Measurements from ENCODE around the gene CEP112.

CEP112 gene

GRCh38 chr17:65918916-65919315, 273.0 kb downstream of the CEP112 start:
- no peak for DNase-seq

GRCh38 chr17:65918500-65918899, 273.4 kb downstream of the CEP112 start:
- DNase-seq = no peak

- DNase-seq = no peak
These were observed 274.4 kb downstream of the CEP112 start for GRCh38 chr17:65917560-65917959.

GRCh38 chr17:65916425-65916824, 275.5 kb downstream of the CEP112 start:
- DNase-seq = no peak

DNA sequence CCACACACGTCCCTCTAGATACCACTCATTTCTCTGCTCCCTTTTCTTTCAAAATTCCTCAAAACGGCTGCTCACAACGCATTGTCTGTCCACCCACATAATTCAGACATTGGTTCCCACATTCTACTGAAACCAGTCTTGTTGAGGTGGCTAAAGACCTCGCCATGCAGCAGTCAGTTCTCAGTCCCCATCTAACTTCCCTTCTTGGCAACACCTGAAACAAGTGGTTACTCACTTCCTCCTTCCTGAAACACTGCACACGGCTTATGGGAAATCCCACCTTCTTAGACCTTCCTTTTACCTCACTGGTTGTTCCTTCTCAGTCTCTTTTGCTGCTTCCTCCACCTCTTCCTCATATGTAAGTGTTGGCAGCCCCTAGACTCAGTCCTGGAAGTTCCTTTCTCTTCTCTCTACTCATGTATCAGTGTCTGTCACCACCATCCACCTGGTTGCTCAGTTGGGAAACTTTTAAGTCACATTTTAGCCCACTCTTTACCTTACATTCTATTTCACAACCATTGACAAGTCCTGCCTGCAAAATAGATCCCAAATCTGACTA, 277.1 kb downstream of the CEP112 start:
- no peak for DNase-seq

DNA sequence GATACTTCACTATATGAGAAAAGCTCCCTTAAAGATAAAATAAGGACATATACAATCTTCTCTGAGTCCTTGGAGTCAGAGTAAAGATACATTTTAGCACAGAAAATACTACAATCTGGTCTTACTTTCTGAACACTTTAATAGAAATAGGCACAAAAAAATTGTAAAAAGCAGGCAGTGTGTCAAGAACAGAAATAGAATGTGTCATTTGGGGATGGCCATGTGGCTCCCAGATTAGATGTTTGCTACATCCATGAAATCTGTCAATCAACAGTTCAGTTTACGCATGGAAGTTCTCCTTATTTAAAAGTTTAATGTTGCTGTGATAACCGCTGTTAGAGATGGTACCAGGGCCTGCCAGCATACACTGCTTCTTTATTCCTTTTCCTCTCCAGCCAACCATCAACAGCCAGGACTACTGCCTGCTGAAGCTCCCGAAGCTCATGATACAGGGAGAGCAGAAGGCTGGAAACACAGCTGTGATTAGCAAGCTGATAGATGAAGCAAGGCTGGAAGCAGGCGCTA, 278.5 kb downstream of the CEP112 start:
- no peak for DNase-seq

DNA sequence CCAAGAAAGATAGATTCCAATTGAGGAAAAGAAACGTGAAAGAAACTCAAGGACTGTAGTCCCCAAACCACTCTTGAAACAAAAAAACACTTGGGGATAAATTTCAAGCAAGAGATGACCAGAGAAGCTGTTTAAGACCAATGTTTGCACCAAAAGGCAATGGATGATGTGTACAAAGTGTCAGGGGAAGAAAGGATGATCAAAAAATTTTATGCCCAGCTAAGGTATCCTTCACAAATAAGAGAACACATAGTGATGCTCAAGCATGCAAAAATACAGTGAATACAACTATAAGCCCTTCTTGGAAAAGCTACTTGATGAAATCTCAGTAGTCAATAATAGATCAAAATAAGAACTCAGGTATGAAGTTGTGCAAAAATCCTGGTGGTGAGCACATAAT, 281.1 kb downstream of the CEP112 start:
- DNase-seq = no peak

DNA sequence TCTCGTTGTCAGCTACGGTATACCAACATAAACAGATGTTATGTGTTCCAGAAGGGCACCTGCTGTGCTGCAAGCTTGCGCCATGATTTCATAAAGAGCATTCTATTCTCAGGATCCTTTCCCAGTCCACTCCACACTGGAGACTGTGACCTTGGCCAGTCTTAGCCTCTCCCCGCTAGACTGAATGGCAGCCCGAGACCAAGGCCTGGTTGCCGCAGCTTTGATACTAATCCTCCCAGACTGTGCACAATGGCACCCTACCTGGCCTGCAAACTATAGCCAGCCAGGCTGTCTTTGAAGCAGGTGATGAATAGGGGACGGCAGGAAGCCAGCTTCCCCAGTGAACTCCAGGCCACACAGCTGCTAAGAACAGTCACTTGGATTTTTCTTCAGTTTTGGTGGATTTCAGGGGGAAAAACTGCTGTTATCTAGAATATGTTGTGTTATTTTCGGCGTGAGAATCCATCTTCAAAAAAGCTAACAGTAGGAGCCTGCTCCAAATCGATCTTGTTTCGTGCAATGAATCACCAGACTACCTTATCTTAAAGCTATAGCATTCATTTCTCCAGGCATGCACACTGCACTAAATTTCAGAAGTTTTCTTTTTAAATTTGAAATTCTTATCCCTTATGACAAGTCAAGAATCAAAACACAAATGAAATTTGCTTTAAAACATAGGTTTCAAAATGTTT, 289.0 kb downstream of the CEP112 start:
- DNase-seq = no peak

DNA sequence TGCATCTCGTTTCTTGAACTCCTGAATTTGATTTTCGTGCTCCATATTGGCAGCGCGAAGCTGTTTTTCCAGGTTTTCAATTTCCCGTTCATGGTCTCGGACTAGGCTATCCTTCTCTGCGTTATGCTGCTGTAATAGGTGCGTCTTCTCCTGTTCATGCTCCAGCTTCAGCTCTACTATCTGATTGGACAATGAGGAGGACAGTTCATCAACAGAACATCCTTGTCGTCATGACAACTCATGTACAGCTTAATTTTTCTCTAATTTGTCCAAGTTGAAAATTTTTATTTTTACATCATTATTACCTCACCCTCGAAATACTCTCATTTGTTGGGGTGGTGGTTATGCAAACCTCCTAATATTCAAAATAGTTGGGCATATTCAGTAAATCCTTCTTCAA, 289.8 kb downstream of the CEP112 start:
- DNase-seq = no peak

- DNase-seq = no peak
These were observed 290.5 kb downstream of the CEP112 start for GRCh38 chr17:65901394-65901793.

- no peak for DNase-seq
These were observed 291.7 kb downstream of the CEP112 start for GRCh38 chr17:65900216-65900615.

- no peak for DNase-seq
These were observed 293.3 kb downstream of the CEP112 start for GRCh38 chr17:65898651-65899050.

DNA sequence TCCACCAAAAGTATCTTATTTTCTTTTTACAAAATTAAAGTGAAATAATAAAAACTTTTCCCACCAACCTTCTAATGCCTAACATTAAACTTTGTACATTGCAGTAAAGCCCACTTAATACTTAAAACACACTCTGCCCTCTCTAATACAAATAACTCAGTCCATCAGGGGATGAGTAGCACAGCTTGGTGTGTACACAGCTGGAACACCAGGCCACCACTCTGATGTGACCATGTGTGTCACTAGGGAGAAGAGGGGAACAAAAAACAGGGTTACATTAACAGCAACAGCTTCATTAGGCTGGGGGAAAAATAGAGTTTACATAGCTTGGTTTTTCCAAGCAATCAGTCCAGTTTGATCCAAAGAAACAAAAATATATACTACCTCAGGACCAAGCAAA, 295.0 kb downstream of the CEP112 start:
- no peak for DNase-seq

GRCh38 chr17:65895969-65896368, 296.0 kb downstream of the CEP112 start:
- no peak for DNase-seq

DNA sequence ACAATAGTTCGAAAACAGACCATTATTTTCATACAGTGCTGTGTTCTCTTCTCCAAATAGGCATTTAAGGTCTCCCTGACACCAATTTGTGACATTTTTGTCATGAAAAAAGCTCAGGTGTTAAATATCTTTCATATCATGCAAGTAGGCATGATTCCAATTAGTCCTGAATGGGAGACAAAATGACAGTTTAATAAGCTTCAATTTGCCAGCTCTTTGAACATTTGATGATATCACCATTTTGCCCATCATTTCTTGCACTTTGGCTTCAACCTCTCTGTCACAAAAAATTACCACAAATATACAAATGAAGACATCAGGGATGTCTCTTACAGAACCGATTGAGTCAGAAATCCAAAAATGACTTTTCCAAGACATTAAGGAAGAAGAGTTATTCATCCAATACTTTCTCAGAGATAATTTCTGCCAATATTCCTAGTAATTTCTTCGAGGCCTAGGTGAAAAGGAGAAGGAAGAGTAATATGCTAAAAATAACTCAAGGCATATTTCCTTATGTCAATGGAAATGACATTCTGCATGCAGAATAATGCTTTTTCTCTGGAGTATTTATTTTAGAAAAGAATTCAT, 298.1 kb downstream of the CEP112 start:
- no peak for DNase-seq

DNA sequence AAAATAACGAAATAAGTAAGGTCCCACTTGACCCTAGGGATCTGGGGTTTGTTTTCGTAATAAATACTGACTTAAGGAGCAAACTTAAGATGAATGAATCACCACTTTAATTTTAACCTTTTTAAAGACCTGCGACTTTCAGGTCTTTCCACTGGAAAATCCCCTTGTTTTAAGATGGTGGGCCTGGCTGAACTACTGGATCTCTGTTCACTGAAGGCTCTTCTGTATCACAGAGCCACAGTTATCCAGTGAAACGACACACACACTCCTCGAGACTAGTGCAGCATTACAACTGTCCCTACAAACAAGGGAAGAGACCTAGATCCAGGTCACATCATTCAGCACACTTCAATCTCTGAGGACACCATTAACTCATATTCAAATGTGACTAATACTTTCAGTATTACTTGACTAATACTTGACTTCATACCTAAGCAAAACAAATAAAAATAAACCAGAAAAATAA, 299.0 kb downstream of the CEP112 start:
- DNase-seq = no peak

- no peak for DNase-seq
These were observed 300.6 kb downstream of the CEP112 start for GRCh38 chr17:65891231-65891735.

DNA sequence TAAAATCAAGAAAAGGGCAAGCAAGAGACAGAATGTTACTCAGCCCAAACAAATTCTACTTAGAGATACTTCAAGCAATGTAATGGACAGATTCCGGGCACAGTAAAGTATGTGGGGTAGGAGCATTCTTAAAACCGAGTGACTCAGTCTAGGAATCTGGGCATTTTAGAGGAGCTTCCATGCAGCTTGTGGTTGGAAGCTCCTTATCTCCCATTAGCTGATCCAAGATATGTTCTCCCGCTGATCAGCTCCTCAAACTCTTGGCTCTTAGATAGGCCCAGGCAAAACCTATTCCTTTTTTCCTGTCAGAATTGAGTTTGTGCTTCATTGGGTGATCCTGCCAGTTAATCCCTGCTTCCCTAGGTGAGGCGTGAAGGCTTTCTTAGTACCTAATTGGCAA, 303.3 kb downstream of the CEP112 start:
- DNase-seq = no peak

DNA sequence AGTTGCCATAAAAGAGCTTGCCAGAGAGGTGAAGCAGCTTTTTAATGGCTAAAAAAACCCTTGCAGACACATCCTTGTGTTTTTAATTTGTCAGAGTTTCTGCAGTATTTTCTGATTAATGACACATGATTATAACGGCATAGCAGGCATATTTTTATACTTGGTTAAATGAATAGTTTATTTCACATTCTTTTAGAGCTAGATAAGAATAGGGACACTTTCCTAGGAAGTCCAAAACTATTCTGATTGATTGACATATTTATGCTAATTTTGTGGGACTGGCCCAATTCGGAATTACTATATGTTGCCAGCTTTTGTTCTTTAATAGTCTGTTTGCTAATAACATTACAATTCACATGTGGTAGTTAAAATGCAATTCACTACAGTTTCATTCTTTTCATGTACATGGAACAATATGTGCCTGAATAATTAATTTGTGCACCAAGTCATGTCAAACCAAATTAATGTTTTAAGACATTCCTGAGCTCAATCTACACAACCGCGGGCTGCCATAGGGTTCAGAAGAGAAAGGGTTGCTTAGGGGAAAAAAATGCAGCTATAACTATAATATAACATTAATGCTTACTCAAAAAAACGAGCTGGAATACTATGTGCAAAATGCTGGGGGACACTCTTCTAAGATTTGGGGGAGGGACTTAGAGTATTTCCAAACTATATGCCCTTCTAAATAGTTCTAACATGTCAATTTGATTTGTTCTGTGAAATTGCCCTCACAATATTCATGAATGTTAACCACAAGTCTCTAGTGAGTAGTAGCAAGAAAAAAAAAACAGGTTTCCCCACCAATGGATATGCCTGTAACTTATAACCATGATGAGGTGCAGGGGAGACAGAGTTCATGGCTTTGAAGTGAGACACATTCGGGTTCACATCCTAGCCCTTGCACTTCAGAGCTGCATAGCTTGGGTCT, 305.4 kb downstream of the CEP112 start:
- DNase-seq = no peak

- no peak for DNase-seq
These were observed 306.2 kb downstream of the CEP112 start for GRCh38 chr17:65885541-65886312.

- DNase-seq = no peak
These were observed 314.9 kb downstream of the CEP112 start for GRCh38 chr17:65876985-65877384.

GRCh38 chr17:65868881-65869280, 323.1 kb downstream of the CEP112 start:
- no peak for DNase-seq

Measured in activated effector memory CD4-positive, alpha-beta T cell treated with anti-CD3 and anti-CD28 coated beads, Interleukin-2, amount 50 U/mL, for 16 hours (primary cell).